Endothelial cell of hepatic sinusoid (primary cell): ENCODE data around the gene ZC3H8.

Experiments used
- in situ Hi-C: cut with HindIII; loops from 2 replicates; pipeline ENCODE4 v1.10.0; 2017; ENCODE audit warnings: low sequenced_read_pairs

ZC3H8 gene

DNA sequence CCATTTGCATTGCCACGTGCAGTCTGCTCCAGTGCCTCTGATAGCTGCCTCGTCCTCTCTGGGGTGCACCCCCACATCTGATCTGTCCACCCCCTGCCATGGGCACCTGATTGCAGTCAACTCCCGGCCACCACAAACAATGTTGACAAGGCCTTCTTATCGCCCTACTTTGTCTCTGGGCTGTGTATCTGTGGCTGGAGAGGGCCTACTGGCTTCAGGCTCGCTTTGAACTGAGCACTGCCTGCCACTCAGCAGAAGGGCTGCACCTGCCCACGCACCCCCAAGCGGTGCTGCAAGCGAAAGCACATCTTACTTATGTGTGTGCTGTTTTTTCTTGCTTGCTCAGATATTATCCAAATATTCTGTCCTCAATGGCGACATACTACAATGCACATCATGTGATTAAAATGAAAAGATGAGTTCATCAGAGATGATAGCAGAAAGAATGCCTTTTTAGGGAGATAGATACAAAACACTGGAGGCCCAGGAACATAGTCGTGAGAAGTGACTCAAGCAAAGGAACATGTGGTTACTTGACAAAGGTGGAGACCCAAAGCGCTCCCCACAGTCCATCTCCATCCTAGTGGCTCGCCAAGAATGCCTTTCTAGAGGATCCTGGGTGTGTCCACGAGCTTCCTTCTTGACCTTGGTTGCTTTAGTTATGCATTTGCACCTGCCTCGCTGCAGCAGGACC, 87.9 kb downstream of the ZC3H8 start:
- in situ Hi-C loops, result no loop called here

DNA sequence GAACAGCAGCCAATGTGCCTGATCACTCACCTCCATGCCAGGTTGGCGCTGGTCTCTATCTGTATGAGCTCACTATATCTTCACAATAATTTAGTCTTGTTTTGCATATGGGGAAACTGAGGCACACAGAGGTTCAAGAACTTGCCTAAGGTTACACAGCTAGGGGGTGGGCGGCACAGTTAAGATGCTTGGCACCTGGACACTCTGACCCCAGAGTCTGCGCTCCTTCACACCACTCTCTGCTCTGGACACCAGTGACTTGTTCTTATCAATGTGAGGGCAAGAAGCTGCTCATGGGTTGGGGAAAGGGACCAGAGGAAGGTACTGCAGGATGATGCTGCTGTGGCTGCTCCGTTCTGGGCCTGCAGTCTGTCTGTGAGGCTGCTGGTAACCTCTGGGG, 89.5 kb downstream of the ZC3H8 start:
- in situ Hi-C loops, result no loop called here

DNA sequence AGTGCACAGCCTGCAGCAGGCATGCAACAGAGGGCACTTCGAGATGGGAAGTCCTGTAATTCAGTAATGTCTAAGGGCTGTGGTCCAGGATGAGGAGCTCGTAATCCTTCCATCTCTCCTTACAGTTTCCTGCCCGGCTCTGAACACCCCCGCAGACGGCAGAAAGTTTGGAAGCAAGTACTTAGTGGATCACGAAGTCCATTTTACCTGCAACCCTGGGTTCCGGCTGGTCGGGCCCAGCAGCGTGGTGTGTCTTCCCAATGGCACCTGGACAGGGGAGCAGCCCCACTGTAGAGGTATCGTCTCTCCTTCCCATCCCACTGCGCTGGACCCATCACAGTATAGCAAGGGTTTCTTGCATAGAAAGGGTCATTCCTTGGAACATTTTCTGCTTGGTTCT, 90.0 kb downstream of the ZC3H8 start:
- in situ Hi-C loops, result no loop called here

DNA sequence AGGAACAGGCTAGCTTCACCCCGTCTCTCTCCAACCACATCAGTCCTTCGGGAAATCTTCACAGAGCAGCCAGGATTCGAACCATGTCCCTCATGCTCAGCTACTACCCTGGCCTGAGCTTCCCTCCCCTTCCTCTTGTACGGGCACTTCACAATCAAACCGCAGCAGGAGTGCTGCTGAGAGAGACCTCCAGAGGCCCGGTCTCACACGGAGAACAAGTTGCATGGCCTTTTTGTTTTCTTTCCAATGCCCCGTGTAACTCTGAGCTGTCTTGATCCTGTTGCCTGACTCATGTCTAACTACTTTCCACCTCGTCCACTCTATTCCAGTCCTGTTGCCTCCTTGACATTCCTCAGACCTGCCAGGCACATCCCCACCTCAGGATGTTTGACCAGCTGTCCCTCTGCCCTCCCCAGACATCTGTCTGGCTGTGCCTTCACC, 91.3 kb downstream of the ZC3H8 start:
- in situ Hi-C loops, result no loop called here

DNA sequence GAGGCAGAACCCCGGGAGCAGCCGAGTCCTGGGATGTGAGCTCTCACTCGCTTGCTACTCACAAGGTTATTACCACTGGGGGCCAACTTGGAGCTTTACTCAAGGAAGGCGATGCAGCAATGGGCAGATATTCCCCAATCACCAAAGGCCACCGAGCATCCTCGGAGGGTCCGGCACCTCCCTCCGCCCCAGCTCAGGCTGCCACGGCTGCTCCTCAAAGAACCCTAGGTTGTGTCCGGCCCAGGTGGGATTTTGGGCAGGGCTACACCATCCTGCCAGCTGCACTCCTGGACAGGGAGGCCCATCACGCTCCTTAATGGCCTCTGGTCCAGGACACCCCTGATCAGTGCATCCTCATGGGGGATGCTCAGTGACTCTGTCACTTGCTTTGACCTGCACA, 91.9 kb downstream of the ZC3H8 start:
- in situ Hi-C loops, result no loop called here

DNA sequence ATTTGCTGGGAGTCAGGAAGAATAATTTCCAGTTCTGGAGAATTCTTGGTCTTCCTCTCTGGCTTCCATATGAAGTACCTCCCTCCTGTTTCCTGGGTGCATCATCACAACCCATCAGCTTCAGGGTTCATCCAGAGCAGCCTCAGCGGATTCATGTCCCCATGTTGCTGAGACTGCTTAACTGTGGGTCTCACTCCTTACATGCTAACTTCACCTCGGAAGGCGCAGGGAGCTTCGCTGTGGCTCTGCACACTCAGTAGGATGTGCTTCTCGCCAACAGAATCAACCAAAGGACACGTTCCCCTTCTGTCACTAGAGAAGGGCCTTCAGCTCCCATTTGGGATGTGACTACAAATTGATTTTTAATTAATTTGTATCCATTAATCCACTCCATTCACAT, 92.5 kb downstream of the ZC3H8 start:
- in situ Hi-C loops, result no loop called here
